HCT116 (cell line): Measurements from ENCODE around the gene SLC25A42. TPM values are rescaled to one million over a fixed set of nuclear protein-coding genes. Genes with fewer than 3 reads are reported as not detected.

Experiments used
- ATAC-seq: fragments of 200-7000 bp; cut with Tn5 transposase; 2 replicates; pipeline ENCODE4 v1.9.1; 2020; ENCODE audit warnings: mild to moderate bottlenecking, moderate library complexity
- BruUV-seq: library from RNA; stranded (reverse); fragments of 400-500 nt; replicated peaks from 2 replicates; lab custom pipeline; 2021; lab: Mats Ljungman, UMichigan
- CTCF ChIA-PET: fragments of 300-600 bp; sonication (Branson Sonifier 250); formaldehyde crosslinking; loops from one replicate; lab custom pipeline; 2021; ENCODE audit warnings: antibody characterized with exemption; lab: Charles Lee
- POLR2A ChIA-PET: fragments of 300-600, 350-600 bp; sonication (Branson Sonifier 250); formaldehyde crosslinking; loops from one replicate; lab custom pipeline; 2021; ENCODE audit warnings: antibody characterized with exemption; lab: Charles Lee
- RAD21 ChIA-PET, 2 experiments: fragments of 300-600 bp; sonication (Branson Sonifier 250); formaldehyde crosslinking; loops; one replicate each; lab custom pipeline; 2023; ENCODE audit warnings: low total read pairs in 2 of 2; ENCODE audit not compliant: uncharacterized antibody in 2 of 2, unreplicated experiment in 2 of 2, low non-redundant PET in 1 of 2; lab: Charles Lee
- DNase-seq: peaks from one replicate; pipeline ENCODE4 v3.0.0-alpha.2; 2010; ENCODE audit warnings: low read depth, low spot score
- H2AFZ ChIP-seq: fragments of 200-600 bp; shearing (Covaris generic), sonication (generic); 2 replicates; pipeline ENCODE4 v1.6.1; 2017; ENCODE audit warnings: low read depth, mixed run types, mixed read lengths, antibody characterized with exemption, low read length; ENCODE audit not compliant: poor library complexity, severe bottlenecking
- H3K27ac ChIP-seq: 2 replicates; pipeline ENCODE4 v1.5.1; 2012; ENCODE audit warnings: low read depth, low read length
- H3K27me3 ChIP-seq: fragments of 200-600 bp; sonication (generic); 2 replicates; pipeline ENCODE4 v1.6.1; 2016; ENCODE audit warnings: mixed run types, low read length, mixed read lengths; ENCODE audit not compliant: insufficient read depth
- H3K36me3 ChIP-seq, 2 experiments: fragments of 200-500 bp in 1 of 2; fragments of 200-600 bp in 1 of 2; sonication (Bioruptor generic) in 1 of 2; sonication (generic) in 1 of 2; 2 replicates each; pipeline versions ENCODE4 v1.5.1 to v1.6.1; 2014 to 2016; ENCODE audit warnings: low read length in 2 of 2, inconsistent platforms in 1 of 2, mixed read lengths in 1 of 2, mixed run types in 1 of 2; ENCODE audit not compliant: insufficient read depth in 2 of 2, control insufficient read depth in 1 of 2
- H3K4me1 ChIP-seq, 2 experiments: fragments of 200-600 bp in 1 of 2; sonication (generic) in 1 of 2; 2 replicates each; pipeline versions ENCODE4 v1.5.1 to v1.6.1; 2012 to 2017; ENCODE audit warnings: low read length in 2 of 2, inconsistent platforms in 1 of 2, mild to moderate bottlenecking in 1 of 2, mixed read lengths in 1 of 2, mixed run types in 1 of 2, moderate library complexity in 1 of 2; ENCODE audit not compliant: insufficient read depth in 2 of 2, control insufficient read depth in 1 of 2
- H3K4me2 ChIP-seq: fragments of 200-600 bp; sonication (generic); 2 replicates; pipeline ENCODE4 v1.6.1; 2017; ENCODE audit warnings: mixed run types, low read length, mixed read lengths
- H3K4me3 ChIP-seq, 2 experiments: fragments of 200-600 bp in 1 of 2; sonication (generic) in 1 of 2; replicated peaks in 1 of 2; 2 replicates each; pipeline ENCODE4 v1.5.1; 2011 to 2016; ENCODE audit warnings: low read length in 2 of 2, control low read depth in 1 of 2, low read depth in 1 of 2, mild to moderate bottlenecking in 1 of 2, mixed read lengths in 1 of 2, mixed run types in 1 of 2
- H3K79me2 ChIP-seq: fragments of 200-600 bp; sonication (generic); 2 replicates; pipeline ENCODE4 v1.6.1; 2017; ENCODE audit warnings: mild to moderate bottlenecking, mixed run types, low read length, moderate library complexity, mixed read lengths; ENCODE audit not compliant: insufficient read depth
- H3K9ac ChIP-seq: fragments of 200-600 bp; sonication (generic); 2 replicates; pipeline ENCODE4 v1.6.1; 2016; ENCODE audit warnings: low read length, mixed read lengths
- H3K9me2 ChIP-seq: fragments of 200-600 bp; sonication (generic), shearing (Covaris generic); 2 replicates; pipeline ENCODE4 v1.6.1; 2017; ENCODE audit warnings: mixed run types, mild to moderate bottlenecking, moderate library complexity; ENCODE audit not compliant: insufficient read depth
- H3K9me3 ChIP-seq, 2 experiments: fragments of 200-500 bp in 1 of 2; fragments of 200-600 bp in 1 of 2; sonication (Bioruptor generic) in 1 of 2; sonication (generic) in 1 of 2; 2 replicates each; pipeline ENCODE4 v1.6.1; 2014 to 2017; ENCODE audit warnings: low read length in 2 of 2, mixed read lengths in 2 of 2, inconsistent platforms in 1 of 2, low read depth in 1 of 2, mild to moderate bottlenecking in 1 of 2, mixed run types in 1 of 2, moderate library complexity in 1 of 2; ENCODE audit not compliant: control insufficient read depth in 1 of 2, insufficient read depth in 1 of 2
- H4K20me1 ChIP-seq: fragments of 200-600 bp; sonication (generic), shearing (Covaris generic); 2 replicates; pipeline ENCODE4 v1.6.1; 2017; ENCODE audit warnings: mixed run types, mild to moderate bottlenecking, moderate library complexity; ENCODE audit not compliant: insufficient read depth
- CBX3 ChIP-seq: IDR thresholded peaks from 2 replicates; pipeline ENCODE4 v1.6.1; 2012; ENCODE audit warnings: low read depth
- EGR1 ChIP-seq: IDR thresholded peaks from 2 replicates; pipeline ENCODE4 v1.6.1; 2012; ENCODE audit warnings: low read depth
- EZH2 ChIP-seq: fragments of 200-600 bp; sonication (generic); IDR thresholded peaks from 2 replicates; pipeline ENCODE4 v1.6.1; 2017; ENCODE audit warnings: antibody characterized with exemption, mixed run types
- FOSL1 ChIP-seq: IDR thresholded peaks from 2 replicates; pipeline ENCODE4 v1.6.1; 2012; ENCODE audit warnings: low read depth
- JUND ChIP-seq: IDR thresholded peaks from 2 replicates; pipeline ENCODE4 v1.6.1; 2012
- POLR2A ChIP-seq: IDR thresholded peaks from 2 replicates; pipeline ENCODE4 v1.7.0; 2011; ENCODE audit warnings: borderline replicate concordance; ENCODE audit not compliant: insufficient read depth, insufficient read length; ENCODE audit errors: extremely low read depth
- POLR2AphosphoS5 ChIP-seq: IDR thresholded peaks from 2 replicates; pipeline ENCODE4 v1.6.1; 2011; ENCODE audit warnings: mild to moderate bottlenecking, low read depth, low read length, moderate library complexity
- RAD21 ChIP-seq: IDR thresholded peaks from 2 replicates; pipeline ENCODE4 v1.6.1; 2012; ENCODE audit warnings: low read depth, mild to moderate bottlenecking
- SIN3A ChIP-seq: IDR thresholded peaks from 2 replicates; pipeline ENCODE4 v1.6.1; 2012; ENCODE audit warnings: low read depth
- SP1 ChIP-seq: IDR thresholded peaks from 2 replicates; pipeline ENCODE4 v1.6.1; 2012; ENCODE audit warnings: low read depth
- TCF7L2 ChIP-seq: IDR thresholded peaks from 2 replicates; pipeline ENCODE4 v1.7.0; 2011; ENCODE audit warnings: borderline replicate concordance, inconsistent platforms; ENCODE audit not compliant: insufficient read depth, insufficient read length; ENCODE audit errors: extremely low read depth
- ZBTB33 ChIP-seq: IDR thresholded peaks from 2 replicates; pipeline ENCODE4 v1.6.1; 2011; ENCODE audit warnings: mild to moderate bottlenecking, low read length, moderate library complexity; ENCODE audit not compliant: insufficient replicate concordance; ENCODE audit errors: extremely low read depth
- ZNF274 ChIP-seq: fragments of 200-500 bp; sonication (Bioruptor generic); IDR thresholded peaks from 2 replicates; pipeline ENCODE4 v1.6.1; 2014; ENCODE audit warnings: mild to moderate bottlenecking, low read depth, low read length, inconsistent platforms
- intact Hi-C: fragments of 100-400 bp; cut with micrococcal nuclease; formaldehyde crosslinking; loops from 2 replicates; pipeline ENCODE4 v1.10.0; 2022
- total RNA-seq: library from RNA; stranded (reverse); gene quantifications from one replicate; pipeline ENCODE4 v1.2.1, GENCODE V29; 2021; ENCODE audit not compliant: unreplicated experiment

Gene SLC25A42
- total RNA-seq, 1 experiment from 2014 or later = 10.2 TPM

GRCh38 chr19:19152668-19153384, 89.0 kb downstream of the SLC25A42 start:
- Histone ChIP-seq H3K27ac (no peak overlapping the region), H3K9me2 (no peaks in the 10 kb centered on the region), H3K4me1 (no peaks in the 10 kb centered on the region), H3K27me3 (no peaks in the 10 kb centered on the region), H3K4me3 (no peak overlapping the region), H3K4me2 (no peak overlapping the region), H3K9me3 (no peaks in the 10 kb centered on the region), H2AFZ (no peak overlapping the region), H4K20me1 (no peaks in the 10 kb centered on the region), H3K79me2 (no peaks in the 10 kb centered on the region), H3K9ac (no peak overlapping the region), H3K36me3 (no peaks in the 10 kb centered on the region; a peak in 2 of 4 replicates)
- BruUV-seq = no TSS peak
- no peak for ATAC-seq
- TF ChIP-seq SP1 = no peak
- no peak for TF ChIP-seq RAD21
- no peak for TF ChIP-seq ZBTB33
- no peak for TF ChIP-seq EGR1
- no peak for DNase-seq
- CTCF ChIA-PET = no interaction called here
- RAD21 ChIA-PET = no interaction called here
- intact Hi-C loops = no loop called here
- POLR2A ChIA-PET = no interaction called here

GRCh38 chr19:19154768-19155494, 91.1 kb downstream of the SLC25A42 start:
- RAD21 ChIA-PET = no interaction called here
- Histone ChIP-seq H3K9me2 (no peaks in the 10 kb centered on the region), H3K27ac (no peak overlapping the region), H3K4me2 (no peak overlapping the region), H3K27me3 (no peaks in the 10 kb centered on the region), H3K4me1 (no peaks in the 10 kb centered on the region)
- ATAC-seq = no peak
- TF ChIP-seq TCF7L2 = no peak
- no peak for TF ChIP-seq ZNF274
- no peak for TF ChIP-seq EZH2
- no peak for TF ChIP-seq SIN3A
- no peak for TF ChIP-seq ZBTB33
- TF ChIP-seq FOSL1 = no peak
- TF ChIP-seq POLR2AphosphoS5 = no peak
- no peak for TF ChIP-seq JUND
- no peak for TF ChIP-seq POLR2A
- TF ChIP-seq CBX3 = no peak
- TF ChIP-seq, all 23 proteins: peak for 0
- no TSS peak for BruUV-seq
- H3K79me2 ChIP-seq = no peaks in the 10 kb centered on the region
- intact Hi-C loops = no loop called here
- CTCF ChIA-PET = no interaction called here
- no peak overlapping the region for H3K4me3 ChIP-seq
- no peaks in the 10 kb centered on the region for H3K9me3 ChIP-seq
- H4K20me1 ChIP-seq = no peaks in the 10 kb centered on the region
- H3K9ac ChIP-seq = no peak overlapping the region
- H2AFZ ChIP-seq = no peak overlapping the region
- POLR2A ChIA-PET = interaction anchor here (1.0 kb wide), 1 partner anchor 9 kb away, joined by 3 read pairs; no protein-coding TSS in a partner anchor
- no peak for DNase-seq
- H3K36me3 ChIP-seq = no peaks in the 10 kb centered on the region; a peak in 1 of 4 replicates
